HEK293T (cell line): ENCODE measurements around the gene DROSHA.

Source experiments
- ARNT ChIP-seq: fragments of 450-650 bp; IDR thresholded peaks from 2 replicates; pipeline ENCODE4 v1.6.1; 2017; ENCODE audit warnings: mild to moderate bottlenecking
- BHLHE40 ChIP-seq: fragments of 450-650 bp; IDR thresholded peaks from 2 replicates; pipeline ENCODE4 v1.6.1; 2016; ENCODE audit warnings: mild to moderate bottlenecking, moderate library complexity, borderline replicate concordance
- CTBP1 ChIP-seq: fragments of 450-650 bp; IDR thresholded peaks from 2 replicates; pipeline ENCODE4 v1.6.1; 2016; ENCODE audit warnings: borderline replicate concordance
- ELF4 ChIP-seq: fragments of 450-650 bp; IDR thresholded peaks from 2 replicates; pipeline ENCODE4 v1.6.1; 2017; ENCODE audit warnings: antibody characterized with exemption
- FOXA1 ChIP-seq: fragments of 450-650 bp; IDR thresholded peaks from 2 replicates; pipeline ENCODE4 v1.6.1; 2016; ENCODE audit warnings: mild to moderate bottlenecking
- FOXK2 ChIP-seq: fragments of 450-650 bp; IDR thresholded peaks from 2 replicates; pipeline ENCODE4 v1.6.1; 2016; ENCODE audit warnings: mild to moderate bottlenecking
- FOXM1 ChIP-seq: fragments of 450-650 bp; IDR thresholded peaks from 2 replicates; pipeline ENCODE4 v1.6.1; 2017; ENCODE audit warnings: mild to moderate bottlenecking, borderline replicate concordance
- HDGF ChIP-seq: fragments of 450-650 bp; IDR thresholded peaks from 2 replicates; pipeline ENCODE4 v1.6.1; 2017; ENCODE audit warnings: antibody characterized with exemption, borderline replicate concordance
- L3MBTL2 ChIP-seq: fragments of 450-650 bp; conservative IDR thresholded peaks from 2 replicates; pipeline ENCODE4 v1.6.1; 2016; ENCODE audit warnings: mild to moderate bottlenecking
- PKNOX1 ChIP-seq: fragments of 450-650 bp; IDR thresholded peaks from 2 replicates; pipeline ENCODE4 v1.6.1; 2016
- SP1 ChIP-seq: fragments of 450-650 bp; IDR thresholded peaks from 2 replicates; pipeline ENCODE4 v1.6.1; 2017
- SUZ12 ChIP-seq: fragments of 450-650 bp; IDR thresholded peaks from 2 replicates; pipeline ENCODE4 v1.6.1; 2016; ENCODE audit warnings: mild to moderate bottlenecking
- TARDBP ChIP-seq: fragments of 450-650 bp; IDR thresholded peaks from 2 replicates; pipeline ENCODE4 v1.6.1; 2016
- ZNF384 ChIP-seq: fragments of 450-650 bp; IDR thresholded peaks from 2 replicates; pipeline ENCODE4 v1.6.1; 2016

- TF ChIP-seq FOXA1, result no peak
- no peak for TF ChIP-seq SP1
- TF ChIP-seq HDGF, result no peak
- no peak for TF ChIP-seq ELF4
- TF ChIP-seq FOXM1, result no peak
- no peak for TF ChIP-seq TARDBP
- no peak for TF ChIP-seq ARNT
- TF ChIP-seq SUZ12, result no peak
- TF ChIP-seq PKNOX1, result no peak
- no peak for TF ChIP-seq FOXK2
- no peak for TF ChIP-seq BHLHE40
- no peak for TF ChIP-seq L3MBTL2
- TF ChIP-seq ZNF384, result no peak
- TF ChIP-seq CTBP1, result no peak
These were observed 76.7 kb downstream of the DROSHA start for GRCh38 chr5:31455172-31455571.
